HG03139 (cell line): ENCODE data around the gene RPS23.
"Not testable (repeated sequence)": the region's sequence is repeated elsewhere in the genome, so short reads cannot be mapped to it uniquely, and the experiment has no call there.

Experiments used
- ATAC-seq: cut with Tn5 transposase; IDR thresholded peaks from one replicate; pipeline ENCODE4 v1.9.1; 2021; ENCODE audit not compliant: unreplicated experiment

RPS23 gene

DNA sequence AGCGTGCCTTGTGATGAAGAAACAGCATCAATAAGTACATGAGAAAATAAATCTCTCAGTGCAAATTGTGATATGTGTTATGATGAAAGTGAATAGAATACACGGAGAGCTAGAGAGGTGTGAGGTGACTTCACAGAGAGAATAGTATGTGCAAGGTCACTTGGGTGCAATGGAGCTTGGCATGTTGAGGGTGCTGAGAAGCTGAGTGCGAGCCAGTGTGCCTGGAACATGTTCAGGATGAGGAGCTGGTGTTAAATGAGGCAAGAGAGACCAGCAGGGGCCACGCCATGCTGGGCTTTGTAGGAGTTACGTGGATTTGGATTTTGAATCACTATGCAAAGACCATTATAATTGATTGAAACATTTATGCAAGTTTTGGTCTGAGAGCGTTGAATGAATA is 12.8 kb upstream of the RPS23 start:
- ATAC-seq: no peak

GRCh38 chr5:82290005-82290404 is 11.9 kb upstream of the RPS23 start:
- ATAC-seq: no peak

DNA sequence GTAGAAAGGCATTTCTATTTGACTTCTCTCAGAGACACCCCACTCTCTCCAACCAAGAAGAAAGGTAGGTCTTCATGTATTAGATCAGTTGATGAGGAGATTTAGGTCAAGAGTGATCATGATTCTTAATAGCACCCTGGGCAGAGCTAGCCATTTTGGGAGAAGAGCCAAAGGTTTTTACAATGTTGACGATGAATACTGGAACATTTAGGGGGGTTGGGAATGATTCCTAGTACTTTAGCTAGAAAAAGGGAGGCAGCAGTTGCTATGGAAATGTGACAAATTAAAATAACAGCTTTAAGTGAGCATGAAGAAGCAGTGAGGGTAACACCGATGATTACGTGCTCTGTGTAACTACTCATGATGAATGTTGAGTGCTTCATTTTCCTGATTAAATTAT is 9.5 kb upstream of the RPS23 start:
- ATAC-seq: no peak

DNA sequence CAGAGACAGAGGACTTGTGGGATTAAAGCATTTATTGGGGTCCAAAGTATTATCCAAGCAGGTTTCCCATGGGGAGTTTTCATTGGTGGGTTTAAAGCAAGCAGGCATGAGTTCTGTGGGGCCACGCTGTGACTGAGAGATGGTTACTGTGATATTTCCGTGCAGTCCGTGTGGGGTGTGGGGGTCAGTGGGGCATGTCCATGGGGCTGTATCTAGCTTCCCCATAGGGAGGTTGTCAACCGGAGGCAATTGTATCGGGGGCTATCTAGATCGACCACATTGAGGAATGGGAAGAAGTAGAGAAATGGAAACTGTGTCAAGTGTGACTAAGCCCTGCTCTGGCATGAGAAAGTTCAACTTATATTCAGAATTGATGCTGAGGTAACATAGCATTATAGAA is 7.1 kb upstream of the RPS23 start:
- ATAC-seq: no peak

- ATAC-seq: no peak
Observed at GRCh38 chr5:82283893-82284292, 5.7 kb upstream of the RPS23 start.

DNA sequence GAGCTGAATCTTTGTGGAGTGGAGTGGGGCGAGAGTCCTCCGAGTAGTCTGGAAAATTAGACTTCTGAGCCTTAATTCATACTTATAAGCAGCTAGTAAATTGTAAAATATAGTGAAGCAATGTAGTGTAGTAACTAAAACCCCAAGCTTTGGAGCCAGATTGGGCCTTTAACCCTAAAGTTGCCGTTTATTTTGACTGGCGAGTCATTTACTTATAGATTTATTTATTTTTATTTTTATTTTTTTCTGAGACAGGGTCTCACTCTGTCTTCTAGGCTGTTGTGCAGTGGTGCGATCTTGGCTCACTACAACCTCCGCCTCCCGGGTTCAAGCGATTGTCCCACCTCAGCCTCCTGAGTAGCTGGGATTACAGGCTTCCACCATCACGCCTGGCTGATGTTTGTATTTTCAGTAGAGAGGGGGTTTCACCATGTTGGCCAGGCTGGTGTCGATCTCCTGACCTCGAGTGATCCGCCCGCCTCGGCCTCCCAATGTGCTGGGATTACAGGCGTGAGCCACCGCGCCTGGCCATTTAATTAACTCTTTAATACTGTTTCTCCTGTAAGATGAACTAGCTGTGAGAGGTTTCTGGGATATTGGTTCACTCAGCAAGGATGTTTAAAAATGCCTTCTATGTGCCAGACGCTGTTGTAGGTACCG is 687 bp upstream of the RPS23 start:
- no peak for ATAC-seq

GRCh38 chr5:82277613-82277986 is 554 bp downstream of the RPS23 start:
- no peak for ATAC-seq

DNA sequence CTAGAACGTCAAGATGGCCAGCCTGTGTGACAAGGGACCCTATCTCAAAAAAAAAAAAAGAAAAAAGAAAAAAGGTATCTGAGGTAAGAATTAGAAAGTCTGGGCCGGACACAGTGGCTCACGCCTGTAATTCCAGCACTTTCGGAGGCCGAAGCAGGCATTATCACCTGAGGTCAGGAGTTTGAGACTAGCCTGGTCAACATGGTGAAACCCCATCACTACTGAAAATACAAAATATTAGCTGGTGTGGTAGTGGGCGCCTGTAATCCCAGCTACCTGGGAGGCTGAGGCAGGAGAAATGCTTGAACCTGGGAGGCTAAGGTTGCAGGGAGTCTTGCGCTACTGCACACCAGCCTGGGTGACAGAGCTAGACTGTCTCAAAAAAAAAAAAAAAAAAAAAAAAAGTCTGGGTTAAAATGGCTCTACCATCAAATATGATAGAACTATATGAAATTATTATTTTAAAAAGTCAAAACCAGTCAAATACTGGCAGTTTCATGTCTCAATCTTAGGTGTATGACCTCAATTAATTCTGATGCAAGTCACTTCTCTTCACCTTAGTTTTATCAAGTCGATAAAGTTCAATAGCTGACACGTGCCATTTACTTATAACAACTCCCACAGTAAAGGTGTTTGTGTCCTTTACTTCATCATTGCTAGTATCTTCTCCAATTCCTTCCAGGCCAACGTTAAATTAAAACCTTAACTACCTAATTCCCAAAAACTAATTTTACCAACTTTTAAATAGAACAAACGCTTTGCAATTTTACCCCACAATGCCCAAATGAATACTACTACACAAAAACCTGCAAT is 1.1 kb downstream of the RPS23 start:
- ATAC-seq: no peak

- ATAC-seq: no peak
Observed at GRCh38 chr5:82275216-82275664, 2.9 kb downstream of the RPS23 start.

DNA sequence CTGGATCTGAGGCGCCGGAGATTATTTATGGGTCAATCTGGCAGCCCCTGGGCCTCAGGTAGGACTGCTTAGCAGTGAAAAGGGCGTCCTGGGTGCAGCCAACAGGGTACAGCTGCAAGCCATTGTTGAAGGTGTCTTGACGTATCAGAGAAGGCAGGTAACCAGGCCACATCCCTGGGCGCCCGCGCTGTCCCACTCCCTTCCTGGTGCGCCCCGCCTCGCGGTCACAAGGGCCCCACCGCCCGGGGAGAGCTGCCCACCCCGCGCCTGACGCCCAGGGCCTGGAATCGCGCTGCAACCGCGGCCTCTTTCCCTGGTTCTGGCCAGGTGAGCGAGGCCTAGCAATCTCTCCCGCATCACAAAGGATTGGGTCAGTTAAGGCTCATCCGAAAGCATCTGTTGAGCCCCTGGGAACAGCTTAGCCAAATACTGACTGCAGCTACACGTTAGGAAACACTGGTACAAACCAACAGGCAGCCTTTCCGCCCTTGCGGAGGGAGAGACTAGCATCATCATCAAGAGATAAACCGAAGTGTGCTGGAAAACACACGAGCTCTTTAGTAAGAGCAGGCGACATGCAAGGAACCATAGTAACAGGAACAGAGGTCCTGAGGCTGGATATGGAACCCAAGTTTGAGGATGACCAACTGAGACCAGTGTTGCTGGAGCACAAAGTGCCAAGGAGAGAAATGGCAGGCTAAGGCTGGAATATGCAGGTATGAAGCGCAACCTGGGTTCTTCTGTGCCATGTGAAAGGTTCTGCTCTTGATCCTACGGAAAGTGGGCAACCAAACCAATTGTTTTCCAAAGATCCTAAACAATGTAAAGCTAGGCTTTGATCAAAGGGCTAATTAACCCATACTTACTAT is 3.6 kb downstream of the RPS23 start:
- ATAC-seq: no peak

GRCh38 chr5:82273426-82273825 is 4.7 kb downstream of the RPS23 start:
- not testable (repeated sequence) for ATAC-seq

DNA sequence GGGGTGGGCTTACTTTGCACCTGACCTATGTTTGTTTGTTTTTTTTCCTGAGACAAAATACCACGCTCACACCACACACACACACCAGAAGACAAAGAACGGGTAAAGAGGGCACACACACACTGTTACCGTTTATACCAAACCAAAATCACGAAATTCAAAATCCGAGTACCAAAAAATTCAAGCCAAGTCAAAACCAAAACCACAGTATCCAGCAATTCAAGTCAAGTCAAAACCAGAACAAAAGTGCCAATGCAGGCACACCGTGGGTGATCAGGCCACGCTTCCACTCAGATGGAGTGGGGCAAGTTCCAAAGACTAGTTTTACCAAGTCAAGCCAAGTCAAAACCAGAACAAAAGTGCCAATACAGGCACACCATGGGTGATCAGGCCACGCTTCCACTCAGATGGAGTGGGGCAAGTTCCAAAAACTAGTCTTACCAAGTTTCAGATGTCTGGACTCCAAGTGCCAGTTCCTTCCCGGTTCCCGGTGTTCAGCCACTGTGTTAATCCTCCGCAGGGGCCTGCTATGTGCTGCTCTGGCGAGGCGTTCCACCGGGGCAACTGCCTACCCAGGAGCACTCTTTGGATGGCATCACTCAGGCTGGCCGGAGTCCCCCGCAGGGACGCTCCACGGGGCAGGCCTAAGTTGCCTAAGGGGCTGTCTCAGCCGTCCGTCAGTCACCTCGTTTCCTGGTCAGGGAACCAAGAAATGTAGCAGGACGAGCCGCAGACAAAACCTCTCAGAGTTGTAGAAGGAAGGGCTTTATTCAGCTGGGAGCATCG is 5.4 kb downstream of the RPS23 start:
- not testable (repeated sequence) for ATAC-seq

GRCh38 chr5:82269363-82269762 is 8.8 kb downstream of the RPS23 start:
- ATAC-seq: not testable (repeated sequence)

DNA sequence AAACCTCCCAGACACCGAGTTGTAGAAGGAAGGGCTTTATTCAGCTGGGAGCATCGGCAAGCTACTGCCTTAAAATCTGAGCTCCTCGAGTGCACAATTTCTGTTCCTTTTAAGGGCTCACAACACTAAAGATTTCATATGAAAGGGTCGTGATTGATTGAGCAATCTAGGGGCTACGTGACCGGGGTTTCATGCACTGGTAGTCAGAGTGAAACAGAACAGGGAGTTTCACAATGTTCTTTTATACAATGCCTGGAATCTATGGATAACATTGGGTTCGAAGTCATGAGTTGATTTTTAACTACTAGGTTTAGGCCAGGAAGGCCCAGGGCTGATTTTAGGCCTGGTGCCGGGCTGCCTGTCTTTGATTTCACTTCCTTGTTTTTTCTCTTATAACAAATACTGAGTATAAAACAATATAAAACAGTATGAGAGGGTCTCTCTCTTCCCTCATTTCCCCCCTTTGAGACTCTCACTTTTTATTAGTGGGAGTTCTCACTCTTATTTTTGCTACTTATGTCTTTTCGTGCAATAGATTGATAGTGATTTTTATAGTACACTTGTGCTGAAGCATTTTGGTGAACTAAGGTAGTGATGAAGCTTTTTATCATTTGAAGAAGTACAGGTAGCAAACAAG is 10.7 kb downstream of the RPS23 start:
- ATAC-seq: not testable (repeated sequence)

GRCh38 chr5:82265047-82265446 is 13.1 kb downstream of the RPS23 start:
- ATAC-seq: no peak

GRCh38 chr5:82259172-82259800 is 18.9 kb downstream of the RPS23 start:
- ATAC-seq: no peak

- ATAC-seq: no peak
Observed at GRCh38 chr5:82257729-82258128, 20.4 kb downstream of the RPS23 start.

DNA sequence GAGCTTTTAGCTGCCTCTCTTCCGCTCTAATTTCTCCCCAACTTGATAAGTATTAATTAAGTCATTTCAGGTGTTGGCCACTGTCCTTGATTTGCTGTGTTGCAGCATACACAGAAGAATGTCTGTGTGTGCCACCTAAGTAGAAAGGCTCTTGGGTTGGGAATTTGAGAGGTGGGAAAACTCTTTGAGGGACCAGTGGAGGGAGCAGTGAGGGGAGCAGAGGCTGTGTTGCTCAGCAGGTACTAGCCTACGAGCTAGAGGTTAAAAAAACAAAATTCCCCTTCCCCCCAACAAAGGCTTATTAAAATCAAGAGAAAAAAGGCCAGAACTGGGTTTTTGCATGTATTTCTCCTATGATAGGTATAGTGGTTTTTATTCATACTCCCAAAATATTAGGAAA is 20.9 kb downstream of the RPS23 start:
- ATAC-seq: no peak

- no peak for ATAC-seq
Observed at GRCh38 chr5:82255844-82256243, 22.3 kb downstream of the RPS23 start.

GRCh38 chr5:82252744-82253143 is 25.4 kb downstream of the RPS23 start:
- ATAC-seq: no peak
